GM21717 (cell line): ENCODE measurements around the gene SPTSSB.

Experiments used
- ATAC-seq: cut with Tn5 transposase; IDR thresholded peaks from one replicate; pipeline ENCODE4 v1.9.1; 2021; ENCODE audit warnings: mild to moderate bottlenecking, moderate library complexity; ENCODE audit not compliant: unreplicated experiment

SPTSSB gene

DNA sequence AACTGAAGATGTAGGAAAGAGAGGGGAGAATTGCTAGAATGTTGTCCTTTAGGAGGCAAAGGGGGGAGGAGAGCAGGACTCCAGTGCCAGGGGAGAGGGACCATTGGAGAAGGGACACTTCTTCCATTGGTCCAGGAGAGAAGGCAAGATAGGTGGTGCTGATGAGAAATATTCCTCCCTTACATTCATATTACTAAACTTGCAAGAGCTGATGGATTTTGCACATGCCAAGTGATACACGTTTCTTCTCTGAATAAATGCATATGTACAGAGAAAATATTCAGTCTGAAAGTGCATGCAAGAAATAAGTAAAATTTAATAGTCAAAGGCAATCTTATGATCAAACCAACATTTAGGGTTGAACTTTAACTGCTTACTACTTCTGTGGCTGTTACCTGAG, 21.5 kb upstream of the SPTSSB start:
- ATAC-seq: no peak

- ATAC-seq: no peak
These were observed 18.9 kb upstream of the SPTSSB start for GRCh38 chr3:161390200-161390599.

DNA sequence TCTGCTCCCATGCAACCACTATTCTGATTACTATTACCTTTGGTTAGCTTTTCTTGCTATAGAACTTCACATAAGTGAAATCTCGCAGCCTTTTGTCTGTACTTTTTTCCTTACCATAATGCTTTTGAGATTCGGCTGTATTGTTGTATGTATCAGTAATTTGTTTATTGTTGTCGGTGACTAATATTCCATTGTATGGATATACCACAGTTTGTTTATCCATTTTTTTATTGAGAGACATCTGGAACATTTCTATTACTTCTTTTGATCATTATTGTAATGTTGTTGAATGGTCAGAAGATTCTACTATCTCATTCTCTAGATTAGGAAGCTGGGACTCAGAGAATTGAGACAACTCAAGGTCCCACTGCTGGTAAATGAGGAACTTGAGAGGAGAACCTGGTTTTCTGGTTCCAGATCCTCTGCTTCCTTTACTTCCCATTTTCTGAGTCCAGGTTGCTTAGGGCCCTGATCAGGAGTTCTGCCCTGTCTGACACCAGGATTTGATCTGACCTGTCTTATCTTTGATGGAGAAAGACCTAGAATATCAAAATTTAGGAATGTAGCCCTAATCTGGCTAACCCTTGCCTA, 18.2 kb upstream of the SPTSSB start:
- ATAC-seq: no peak

DNA sequence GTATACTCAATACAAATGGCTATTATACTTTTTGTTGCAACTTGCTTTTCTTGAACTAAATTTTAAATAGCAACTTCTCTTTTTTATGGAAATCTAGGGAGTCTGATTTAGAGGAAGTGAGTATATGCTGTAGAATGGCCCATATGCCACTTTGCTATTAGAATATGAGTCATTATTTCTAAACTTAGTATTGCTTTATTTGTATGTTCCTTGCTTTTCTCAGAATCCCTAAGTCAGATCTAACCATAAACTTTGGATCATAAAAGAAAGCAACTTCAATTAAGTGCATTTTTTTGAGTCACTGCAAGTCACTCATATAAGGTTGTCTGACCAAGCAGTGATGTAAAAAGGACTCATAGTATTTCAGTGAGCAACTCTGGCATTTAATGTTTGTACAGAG, 17.5 kb upstream of the SPTSSB start:
- ATAC-seq: peak; percentile 49

- no peak for ATAC-seq
These were observed 15.9 kb upstream of the SPTSSB start for GRCh38 chr3:161386991-161387770.

DNA sequence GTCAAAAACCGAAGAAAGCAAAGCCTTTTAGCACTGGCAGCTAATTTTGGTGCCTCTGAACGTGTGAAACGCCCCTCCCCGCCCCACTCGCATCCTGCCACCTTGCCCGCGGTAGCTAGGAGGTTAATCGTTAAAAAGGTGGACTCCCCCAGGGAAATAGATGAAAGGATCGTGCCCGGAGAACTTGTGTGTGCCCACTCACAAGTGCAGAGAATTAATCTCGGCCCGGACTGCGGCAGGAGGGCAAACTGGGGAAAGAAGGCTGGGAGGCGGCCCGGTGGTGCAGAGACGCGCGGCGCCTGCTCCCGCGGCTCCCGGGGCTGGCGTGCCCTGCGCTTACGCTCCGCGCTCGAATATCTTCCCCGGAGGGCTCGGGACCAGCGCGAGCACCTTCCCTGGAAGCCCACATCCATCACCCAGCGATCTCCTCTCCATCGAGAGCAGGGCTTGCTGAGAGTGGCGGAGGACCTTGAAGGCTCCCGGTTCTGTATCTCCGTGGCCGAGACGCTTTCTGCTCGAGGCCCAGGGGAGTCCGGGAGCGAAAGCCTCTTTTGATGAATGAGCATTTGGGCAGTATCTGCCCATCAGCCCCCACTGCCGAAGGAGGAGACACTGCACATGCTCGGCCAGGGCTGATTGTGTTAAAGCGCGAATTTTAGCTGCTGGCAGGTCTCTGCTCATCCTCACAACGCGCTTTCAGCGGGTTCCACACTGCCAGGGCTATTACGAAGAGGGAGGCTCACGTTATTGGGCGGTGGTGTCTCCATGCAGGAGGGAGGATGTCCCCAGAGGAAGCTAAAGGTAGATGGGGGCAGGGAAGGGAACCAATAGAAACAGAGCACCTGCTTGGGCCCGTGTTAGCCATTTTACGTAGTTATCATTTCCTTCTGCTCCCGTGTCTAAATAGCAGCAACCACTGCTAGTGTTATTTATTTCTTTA, 1.3 kb upstream of the SPTSSB start:
- ATAC-seq: peak; percentile 36

DNA sequence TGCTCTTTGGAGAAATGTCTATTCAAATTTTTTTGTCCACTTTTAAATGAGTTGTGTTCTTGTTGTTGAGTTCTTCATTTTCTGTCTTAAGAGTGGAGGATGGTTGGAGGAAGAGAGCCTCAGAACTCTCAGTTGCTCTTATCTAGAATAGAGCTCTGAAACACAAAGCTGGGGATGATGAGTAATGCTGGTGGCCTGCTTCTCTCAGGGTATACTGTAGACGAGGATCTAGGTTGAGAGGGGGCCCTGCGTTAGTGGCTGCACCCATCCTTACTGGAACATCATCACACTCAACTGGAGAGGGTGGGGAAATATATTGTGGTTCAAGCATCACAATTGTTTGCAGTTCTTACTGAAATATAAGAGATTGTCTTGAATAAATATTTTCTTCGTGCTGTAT, 1.8 kb downstream of the SPTSSB start:
- no peak for ATAC-seq

GRCh38 chr3:161366094-161366493, 5.2 kb downstream of the SPTSSB start:
- no peak for ATAC-seq

DNA sequence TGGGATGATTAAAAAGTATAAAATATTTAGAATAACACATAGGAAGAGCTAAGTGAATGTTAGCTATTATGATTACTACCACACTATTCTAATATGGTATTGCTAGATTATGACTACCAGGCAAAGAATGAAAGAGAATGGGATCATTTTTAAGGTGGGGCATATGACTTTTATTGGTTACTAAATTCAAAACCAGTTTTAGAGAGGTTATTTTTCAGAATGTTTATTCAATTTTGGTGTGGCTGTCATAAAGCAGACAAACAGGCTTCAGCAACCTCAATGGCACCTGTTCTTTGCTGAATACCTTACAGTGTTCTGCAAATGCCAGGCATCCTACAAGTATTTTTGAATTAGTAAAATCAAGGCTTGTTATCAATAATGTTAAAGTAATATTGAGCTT, 12.8 kb downstream of the SPTSSB start:
- ATAC-seq: no peak

- ATAC-seq: no peak
These were observed 15.0 kb downstream of the SPTSSB start for GRCh38 chr3:161356287-161356686.

DNA sequence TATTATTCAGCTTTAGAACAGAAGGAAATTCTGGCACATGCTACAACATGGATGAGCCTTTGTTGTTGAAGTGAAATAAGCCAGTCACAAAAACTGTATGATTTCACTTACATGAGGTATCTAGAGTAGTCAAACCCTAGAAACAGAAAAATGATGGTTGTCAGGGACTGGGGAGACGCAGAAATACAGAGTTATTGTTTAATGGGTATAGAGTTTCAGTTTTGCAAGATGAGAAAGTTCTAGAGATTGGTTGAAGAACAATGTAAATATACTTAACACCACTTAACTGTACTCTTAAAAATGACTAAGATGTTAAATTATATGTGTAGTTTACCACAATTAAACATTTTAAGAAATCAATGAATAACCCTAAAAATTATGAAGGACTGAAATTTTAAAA, 15.8 kb downstream of the SPTSSB start:
- ATAC-seq: no peak

DNA sequence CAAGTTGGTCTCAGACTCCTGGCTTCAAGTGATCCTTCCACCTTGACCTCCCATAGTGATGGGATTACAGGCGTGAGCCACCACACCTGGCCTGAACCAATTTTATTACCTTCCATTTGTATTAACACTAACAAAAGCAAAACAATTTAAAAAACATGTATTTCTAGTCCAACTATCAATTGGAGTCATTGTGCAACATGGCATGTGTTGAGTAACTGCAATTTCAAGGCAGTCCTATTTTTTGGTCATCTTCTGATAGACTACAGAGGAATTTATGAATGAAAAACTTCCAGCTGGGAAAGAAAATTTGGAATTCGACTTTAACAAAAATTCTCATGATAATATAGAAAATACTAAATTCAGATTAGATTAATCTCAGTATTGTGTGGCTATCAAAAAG, 16.8 kb downstream of the SPTSSB start:
- no peak for ATAC-seq

DNA sequence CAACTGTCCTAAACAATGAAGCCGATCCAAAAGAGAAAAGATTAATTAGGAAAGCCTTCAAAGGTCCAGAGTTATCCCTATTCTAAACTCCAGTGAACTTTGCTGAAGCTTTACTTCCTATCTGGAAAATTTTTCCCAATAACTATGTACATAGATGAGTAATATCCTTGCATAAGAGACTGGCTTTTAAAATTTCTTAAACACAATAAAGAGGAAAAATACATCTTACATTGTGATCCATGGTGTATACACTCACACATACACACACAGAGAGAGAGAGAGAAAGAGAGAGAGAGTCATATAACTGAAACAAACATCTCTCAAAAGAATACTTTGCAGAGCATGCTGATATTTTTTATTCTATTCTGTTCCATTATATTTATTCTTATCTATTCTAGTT, 20.0 kb downstream of the SPTSSB start:
- ATAC-seq: no peak

GRCh38 chr3:161350916-161351315, 20.4 kb downstream of the SPTSSB start:
- no peak for ATAC-seq

DNA sequence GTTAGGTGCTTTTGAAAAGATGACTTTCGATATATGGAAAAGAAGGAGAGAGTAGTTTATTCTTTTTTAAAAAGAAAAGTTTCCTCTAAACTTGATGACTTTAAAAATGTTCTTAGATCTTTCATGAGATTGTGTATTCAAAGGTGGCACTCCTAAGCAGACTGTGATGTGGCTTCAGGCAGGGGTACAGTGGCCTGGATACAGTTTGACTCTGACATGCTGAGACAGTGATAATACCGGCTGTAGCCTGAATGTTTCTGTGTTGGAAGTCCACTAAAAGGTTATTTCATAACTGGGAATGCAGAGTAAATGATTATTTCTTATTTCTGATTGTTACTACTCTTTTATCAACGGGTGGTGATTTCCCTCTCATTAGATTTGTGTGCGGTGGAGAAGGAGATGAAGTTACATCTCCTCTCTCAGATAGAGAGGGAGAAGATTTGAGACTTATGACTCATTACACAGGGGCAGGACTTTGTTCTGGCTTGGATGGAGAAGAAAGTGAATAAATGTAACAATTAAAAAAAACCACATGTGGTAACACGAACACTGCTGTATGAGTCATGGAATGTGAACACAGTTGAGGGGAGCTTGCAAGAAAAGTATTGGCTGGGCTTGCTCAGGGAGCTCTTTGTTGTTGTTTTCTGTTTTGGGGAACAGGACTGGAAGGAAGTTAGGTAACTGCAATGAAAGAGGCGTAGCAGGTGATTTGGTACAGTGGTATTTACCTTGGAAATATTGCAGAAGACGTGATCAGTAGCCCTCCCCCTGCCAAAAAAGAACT, 21.6 kb downstream of the SPTSSB start:
- peak; percentile 73 for ATAC-seq

GRCh38 chr3:161348796-161349400, 22.4 kb downstream of the SPTSSB start:
- no peak for ATAC-seq

GRCh38 chr3:161347726-161348125, 23.6 kb downstream of the SPTSSB start:
- no peak for ATAC-seq

DNA sequence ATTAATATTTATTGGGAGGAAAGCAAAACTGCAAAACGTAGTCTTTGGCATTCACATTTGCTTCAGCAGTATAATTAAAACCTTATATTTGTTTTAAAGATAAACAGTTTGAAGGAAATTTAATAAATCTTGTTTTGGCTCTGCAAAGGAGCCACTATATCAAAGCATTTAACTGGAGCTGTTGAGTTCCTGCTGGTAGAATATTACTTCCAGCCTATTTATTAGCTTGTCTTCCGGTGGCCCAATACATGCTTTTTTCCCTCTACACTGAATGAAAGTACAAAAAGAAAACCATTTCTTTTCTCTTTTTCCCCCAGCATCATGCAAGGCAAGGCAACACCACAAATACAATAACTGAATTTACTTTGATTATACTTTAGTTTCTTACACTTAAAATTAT, 26.3 kb downstream of the SPTSSB start:
- ATAC-seq: no peak

DNA sequence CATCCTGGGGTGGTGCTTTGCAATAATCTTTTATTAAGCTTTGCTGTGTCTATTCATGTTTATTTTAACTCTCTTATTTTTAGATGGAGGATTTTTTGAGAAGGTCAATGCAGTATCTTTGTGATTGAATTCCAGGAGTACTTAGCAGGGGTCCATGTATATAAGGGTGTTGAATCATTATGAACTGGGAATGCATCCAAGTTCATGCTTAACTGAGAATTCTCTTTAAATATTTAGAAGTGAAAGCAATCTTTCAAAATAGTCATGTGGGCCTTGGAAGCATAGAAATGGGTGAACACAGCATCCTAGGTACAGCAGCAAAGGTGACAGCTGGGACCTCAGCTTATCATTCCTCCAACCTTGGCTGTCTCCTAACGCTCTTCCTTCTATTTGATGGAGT, 27.3 kb downstream of the SPTSSB start:
- ATAC-seq: no peak

DNA sequence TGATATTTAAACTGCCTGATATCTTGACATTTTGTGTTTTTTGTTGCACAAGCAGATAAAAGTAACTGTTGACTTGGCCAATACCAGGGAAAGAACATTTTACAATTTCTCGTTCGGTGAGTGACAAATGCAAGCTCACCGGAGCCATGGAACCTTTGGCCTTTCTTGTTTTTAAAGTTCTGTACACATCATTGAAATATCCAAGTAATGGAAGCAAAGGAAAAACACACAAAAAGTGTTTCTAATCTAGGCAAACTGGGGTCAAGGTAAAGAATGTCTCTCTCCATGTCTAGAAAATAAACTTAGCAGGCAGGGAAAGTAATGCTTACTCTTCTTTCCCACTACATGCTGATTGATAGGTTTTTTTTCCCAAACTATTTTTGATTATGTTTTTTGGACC, 27.8 kb downstream of the SPTSSB start:
- ATAC-seq: no peak

GRCh38 chr3:161342629-161343028, 28.7 kb downstream of the SPTSSB start:
- ATAC-seq: no peak
